ENCODE data around the gene FCN2.
"Not testable (repeated sequence)": the region's sequence is repeated elsewhere in the genome, so short reads cannot be mapped to it uniquely, and the experiment has no call there.

The FCN2 gene

GRCh38 chr9:134847752-134848432 lies 32.7 kb upstream of the FCN2 start:
- DNase-seq (ENCODE audit: low spot score) = no peak

GRCh38 chr9:134848504-134848903 lies 32.1 kb upstream of the FCN2 start:
- no peak for DNase-seq (ENCODE audit: low spot score)

- DNase-seq (ENCODE audit: low spot score) = no peak
These were observed 30.0 kb upstream of the FCN2 start for GRCh38 chr9:134850611-134851010.

- DNase-seq (ENCODE audit: low spot score) = no peak
These were observed 29.6 kb upstream of the FCN2 start for GRCh38 chr9:134851020-134851419.

- no peak for DNase-seq (ENCODE audit: low spot score)
These were observed 27.5 kb upstream of the FCN2 start for GRCh38 chr9:134852906-134853654.

GRCh38 chr9:134853893-134854292 lies 26.7 kb upstream of the FCN2 start:
- DNase-seq (ENCODE audit: low spot score) = no peak

- DNase-seq (ENCODE audit: low spot score) = no peak
These were observed 26.0 kb upstream of the FCN2 start for GRCh38 chr9:134854541-134854981.

GRCh38 chr9:134855231-134855899 lies 25.2 kb upstream of the FCN2 start:
- DNase-seq (ENCODE audit: low spot score) = no peak

- DNase-seq (ENCODE audit: low spot score) = no peak
These were observed 24.7 kb upstream of the FCN2 start for GRCh38 chr9:134855900-134856377.

GRCh38 chr9:134857451-134857850 lies 23.2 kb upstream of the FCN2 start:
- DNase-seq (ENCODE audit: low spot score) = not testable (repeated sequence)

- DNase-seq (ENCODE audit: low spot score) = no peak
These were observed 22.4 kb upstream of the FCN2 start for GRCh38 chr9:134858051-134858841.

GRCh38 chr9:134860510-134860909 lies 20.1 kb upstream of the FCN2 start:
- no peak for DNase-seq (ENCODE audit: low spot score)

- no peak for DNase-seq (ENCODE audit: low spot score)
These were observed 18.8 kb upstream of the FCN2 start for GRCh38 chr9:134861595-134862334.

- DNase-seq (ENCODE audit: low spot score) = no peak
These were observed 17.2 kb upstream of the FCN2 start for GRCh38 chr9:134863306-134863902.

- no peak for DNase-seq (ENCODE audit: low spot score)
These were observed 16.4 kb upstream of the FCN2 start for GRCh38 chr9:134863941-134864820.

GRCh38 chr9:134864821-134865190 lies 15.8 kb upstream of the FCN2 start:
- DNase-seq (ENCODE audit: low spot score) = no peak

GRCh38 chr9:134867917-134868750 lies 12.5 kb upstream of the FCN2 start:
- no peak for DNase-seq (ENCODE audit: low spot score)

- no peak for DNase-seq (ENCODE audit: low spot score)
These were observed 11.7 kb upstream of the FCN2 start for GRCh38 chr9:134868751-134869553.
